ENCODE results near the gene RPL5.
A peak's percentile ranks its signal among the peaks of the same experiment; 100 is the strongest.

Gene RPL5

GRCh38 chr1:92840600-92840999 is 8.8 kb downstream of the RPL5 start:
- Mint-ChIP-seq H3K4me1 (peaks cover 53% of the 10 kb centered on the region), H3K27me3 (no peaks in the 10 kb centered on the region), H3K4me3 (peak overlapping the region; percentile 61), H3K36me3 (peaks cover 53% of the 10 kb centered on the region), H3K27ac (peak overlapping the region; percentile 14), H3K9me3 (no peaks in the 10 kb centered on the region)

- Mint-ChIP-seq H3K27ac (peak overlapping the region; percentile 68), H3K4me3 (peak overlapping the region; percentile 44), H3K9me3 (no peaks in the 10 kb centered on the region), H3K27me3 (no peaks in the 10 kb centered on the region), H3K36me3 (peaks cover 42% of the 10 kb centered on the region), H3K4me1 (peaks cover 37% of the 10 kb centered on the region)
These were observed 10.5 kb downstream of the RPL5 start for GRCh38 chr1:92842082-92843045.

GRCh38 chr1:92843046-92843423 is 11.2 kb downstream of the RPL5 start:
- Mint-ChIP-seq H3K9me3 (no peaks in the 10 kb centered on the region), H3K27me3 (no peaks in the 10 kb centered on the region), H3K36me3 (peaks cover 36% of the 10 kb centered on the region), H3K4me1 (peaks cover 30% of the 10 kb centered on the region), H3K4me3 (no peak overlapping the region), H3K27ac (no peak overlapping the region)

GRCh38 chr1:92843429-92844352 is 11.9 kb downstream of the RPL5 start:
- Mint-ChIP-seq H3K36me3 (peaks cover 32% of the 10 kb centered on the region), H3K27me3 (no peaks in the 10 kb centered on the region), H3K4me3 (no peak overlapping the region)

GRCh38 chr1:92844439-92844838 is 12.6 kb downstream of the RPL5 start:
- Mint-ChIP-seq H3K27ac (no peak overlapping the region), H3K9me3 (no peaks in the 10 kb centered on the region), H3K4me1 (peaks cover 18% of the 10 kb centered on the region), H3K4me3 (no peak overlapping the region), H3K27me3 (no peaks in the 10 kb centered on the region), H3K36me3 (peaks cover 26% of the 10 kb centered on the region)

More at GRCh38 chr1:92843429-92844352, 11.9 kb downstream of the RPL5 start:
- H3K9me3 Mint-ChIP-seq = no peaks in the 10 kb centered on the region
- peaks cover 24% of the 10 kb centered on the region for H3K4me1 Mint-ChIP-seq
- H3K27ac Mint-ChIP-seq = peak overlapping the region; percentile 77

- Mint-ChIP-seq H3K9me3 (no peaks in the 10 kb centered on the region), H3K27ac (no peak overlapping the region), H3K4me3 (no peak overlapping the region), H3K4me1 (peaks cover 5% of the 10 kb centered on the region), H3K27me3 (no peaks in the 10 kb centered on the region), H3K36me3 (peaks cover 17% of the 10 kb centered on the region)
These were observed 14.1 kb downstream of the RPL5 start for GRCh38 chr1:92845908-92846307.

- no peaks in the 10 kb centered on the region for H3K9me3 Mint-ChIP-seq
- peak overlapping the region; percentile 19 for H3K27ac Mint-ChIP-seq
- H3K4me1 Mint-ChIP-seq = peaks cover 14% of the 10 kb centered on the region
- H3K36me3 Mint-ChIP-seq = peaks cover 14% of the 10 kb centered on the region
- no peak overlapping the region for H3K4me3 Mint-ChIP-seq
- H3K27me3 Mint-ChIP-seq = no peaks in the 10 kb centered on the region
These were observed 16.4 kb downstream of the RPL5 start for GRCh38 chr1:92848201-92848600.

GRCh38 chr1:92850019-92850418 is 18.2 kb downstream of the RPL5 start:
- peaks cover 24% of the 10 kb centered on the region for H3K4me1 Mint-ChIP-seq
- H3K36me3 Mint-ChIP-seq = peaks cover 9% of the 10 kb centered on the region
- H3K27ac Mint-ChIP-seq = no peak overlapping the region
- no peaks in the 10 kb centered on the region for H3K9me3 Mint-ChIP-seq
- H3K4me3 Mint-ChIP-seq = no peak overlapping the region
- H3K27me3 Mint-ChIP-seq = no peaks in the 10 kb centered on the region

- Mint-ChIP-seq H3K9me3 (no peaks in the 10 kb centered on the region), H3K36me3 (peaks cover 7% of the 10 kb centered on the region), H3K27me3 (no peaks in the 10 kb centered on the region), H3K27ac (peak overlapping the region; percentile 30), H3K4me3 (no peak overlapping the region), H3K4me1 (peaks cover 24% of the 10 kb centered on the region)
These were observed 19.9 kb downstream of the RPL5 start for GRCh38 chr1:92851729-92852128.

- H3K27ac Mint-ChIP-seq = no peak overlapping the region
These were observed 21.5 kb downstream of the RPL5 start for GRCh38 chr1:92853299-92853698.

GRCh38 chr1:92854101-92854785 is 22.4 kb downstream of the RPL5 start:
- peaks cover 7% of the 10 kb centered on the region for H3K36me3 Mint-ChIP-seq
- no peaks in the 10 kb centered on the region for H3K27me3 Mint-ChIP-seq
- H3K27ac Mint-ChIP-seq = no peak overlapping the region
- peaks cover 32% of the 10 kb centered on the region for H3K4me1 Mint-ChIP-seq
- H3K4me3 Mint-ChIP-seq = no peak overlapping the region
- no peaks in the 10 kb centered on the region for H3K9me3 Mint-ChIP-seq

More at GRCh38 chr1:92853299-92853698, 21.5 kb downstream of the RPL5 start:
- peaks cover 7% of the 10 kb centered on the region for H3K36me3 Mint-ChIP-seq
- H3K4me3 Mint-ChIP-seq = no peak overlapping the region
- H3K4me1 Mint-ChIP-seq = peaks cover 24% of the 10 kb centered on the region
- H3K9me3 Mint-ChIP-seq = no peaks in the 10 kb centered on the region
- no peaks in the 10 kb centered on the region for H3K27me3 Mint-ChIP-seq

- Mint-ChIP-seq H3K9me3 (no peaks in the 10 kb centered on the region), H3K27me3 (no peaks in the 10 kb centered on the region), H3K27ac (no peak overlapping the region), H3K36me3 (peaks cover 7% of the 10 kb centered on the region), H3K4me3 (no peak overlapping the region), H3K4me1 (peaks cover 39% of the 10 kb centered on the region)
These were observed 23.4 kb downstream of the RPL5 start for GRCh38 chr1:92855236-92855635.

GRCh38 chr1:92857817-92858216 is 26.0 kb downstream of the RPL5 start:
- peaks cover 5% of the 10 kb centered on the region for H3K36me3 Mint-ChIP-seq
- H3K4me3 Mint-ChIP-seq = no peak overlapping the region
- H3K27me3 Mint-ChIP-seq = no peaks in the 10 kb centered on the region
- H3K9me3 Mint-ChIP-seq = no peaks in the 10 kb centered on the region
- peaks cover 25% of the 10 kb centered on the region for H3K4me1 Mint-ChIP-seq
- H3K27ac Mint-ChIP-seq = no peak overlapping the region

- Mint-ChIP-seq H3K27ac (peak overlapping the region; percentile 83), H3K27me3 (no peaks in the 10 kb centered on the region), H3K9me3 (no peaks in the 10 kb centered on the region), H3K4me1 (peaks cover 25% of the 10 kb centered on the region), H3K36me3 (peaks cover 5% of the 10 kb centered on the region), H3K4me3 (peak overlapping the region; percentile 86)
These were observed 26.9 kb downstream of the RPL5 start for GRCh38 chr1:92858564-92859399.

Data from activated naive CD4-positive, alpha-beta T cell treated with anti-CD3 and anti-CD28 coated beads, Interleukin-2, amount 50 U/mL, for 24 hours (primary cell).